Neural progenitor cell (in vitro differentiated cells): ENCODE measurements around the gene TMEM178B.

Experiments
- EZH2 ChIP-seq: fragments of 200-600 bp; sonication (generic); IDR thresholded peaks from 2 replicates; pipeline ENCODE4 v1.6.1; 2017; ENCODE audit warnings: antibody characterized with exemption, mild to moderate bottlenecking, moderate library complexity
- TF ChIP-seq, protein P1 (sequence below): fragments of 200-600 bp; sonication (generic); IDR thresholded peaks from 2 replicates; pipeline ENCODE4 v1.5.1; 2017; ENCODE audit warnings: antibody characterized with exemption, mild to moderate bottlenecking

DNA sequence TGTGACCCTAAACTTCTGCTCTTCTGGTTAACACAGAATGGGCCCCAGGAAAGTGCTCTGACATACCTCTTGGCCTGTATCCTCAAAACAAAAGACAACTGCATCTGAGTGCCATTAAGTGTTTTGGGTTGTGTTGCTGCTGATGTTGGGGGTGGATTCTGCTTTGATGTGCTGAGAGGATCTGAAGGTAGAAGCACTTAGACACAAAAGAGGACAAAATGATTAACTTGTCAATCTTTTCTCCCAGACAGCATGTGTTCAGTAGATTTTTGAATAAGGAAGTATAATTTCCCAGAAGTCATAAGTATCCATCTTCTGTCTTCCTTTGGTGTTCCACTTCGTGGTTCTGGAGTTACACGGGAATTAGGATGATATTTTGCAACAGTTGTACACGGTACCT, 16.1 kb upstream of the TMEM178B start:
- TF ChIP-seq, protein P1, sequence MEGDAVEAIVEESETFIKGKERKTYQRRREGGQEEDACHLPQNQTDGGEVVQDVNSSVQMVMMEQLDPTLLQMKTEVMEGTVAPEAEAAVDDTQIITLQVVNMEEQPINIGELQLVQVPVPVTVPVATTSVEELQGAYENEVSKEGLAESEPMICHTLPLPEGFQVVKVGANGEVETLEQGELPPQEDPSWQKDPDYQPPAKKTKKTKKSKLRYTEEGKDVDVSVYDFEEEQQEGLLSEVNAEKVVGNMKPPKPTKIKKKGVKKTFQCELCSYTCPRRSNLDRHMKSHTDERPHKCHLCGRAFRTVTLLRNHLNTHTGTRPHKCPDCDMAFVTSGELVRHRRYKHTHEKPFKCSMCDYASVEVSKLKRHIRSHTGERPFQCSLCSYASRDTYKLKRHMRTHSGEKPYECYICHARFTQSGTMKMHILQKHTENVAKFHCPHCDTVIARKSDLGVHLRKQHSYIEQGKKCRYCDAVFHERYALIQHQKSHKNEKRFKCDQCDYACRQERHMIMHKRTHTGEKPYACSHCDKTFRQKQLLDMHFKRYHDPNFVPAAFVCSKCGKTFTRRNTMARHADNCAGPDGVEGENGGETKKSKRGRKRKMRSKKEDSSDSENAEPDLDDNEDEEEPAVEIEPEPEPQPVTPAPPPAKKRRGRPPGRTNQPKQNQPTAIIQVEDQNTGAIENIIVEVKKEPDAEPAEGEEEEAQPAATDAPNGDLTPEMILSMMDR: no peak
- TF ChIP-seq EZH2: no peak
